HFF-Myc (cell line): ENCODE results near the gene TSPAN6.

Experiments
- DNase-seq: peaks from one replicate; pipeline ENCODE4 v3.0.0-alpha.2; 2011; ENCODE audit warnings: low read depth; ENCODE audit errors: extremely low read depth
- H3K4me3 ChIP-seq: replicated peaks from 2 replicates; pipeline ENCODE4 v1.5.1; 2011; ENCODE audit warnings: low read depth, mild to moderate bottlenecking, control low read depth, low read length
- TF ChIP-seq, protein P1 (sequence below): IDR thresholded peaks from 2 replicates; pipeline ENCODE4 v1.5.1; 2012; ENCODE audit warnings: mild to moderate bottlenecking, low read depth, low read length, control low read depth; ENCODE audit errors: missing control alignments

Gene TSPAN6, protein sequence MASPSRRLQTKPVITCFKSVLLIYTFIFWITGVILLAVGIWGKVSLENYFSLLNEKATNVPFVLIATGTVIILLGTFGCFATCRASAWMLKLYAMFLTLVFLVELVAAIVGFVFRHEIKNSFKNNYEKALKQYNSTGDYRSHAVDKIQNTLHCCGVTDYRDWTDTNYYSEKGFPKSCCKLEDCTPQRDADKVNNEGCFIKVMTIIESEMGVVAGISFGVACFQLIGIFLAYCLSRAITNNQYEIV

DNA sequence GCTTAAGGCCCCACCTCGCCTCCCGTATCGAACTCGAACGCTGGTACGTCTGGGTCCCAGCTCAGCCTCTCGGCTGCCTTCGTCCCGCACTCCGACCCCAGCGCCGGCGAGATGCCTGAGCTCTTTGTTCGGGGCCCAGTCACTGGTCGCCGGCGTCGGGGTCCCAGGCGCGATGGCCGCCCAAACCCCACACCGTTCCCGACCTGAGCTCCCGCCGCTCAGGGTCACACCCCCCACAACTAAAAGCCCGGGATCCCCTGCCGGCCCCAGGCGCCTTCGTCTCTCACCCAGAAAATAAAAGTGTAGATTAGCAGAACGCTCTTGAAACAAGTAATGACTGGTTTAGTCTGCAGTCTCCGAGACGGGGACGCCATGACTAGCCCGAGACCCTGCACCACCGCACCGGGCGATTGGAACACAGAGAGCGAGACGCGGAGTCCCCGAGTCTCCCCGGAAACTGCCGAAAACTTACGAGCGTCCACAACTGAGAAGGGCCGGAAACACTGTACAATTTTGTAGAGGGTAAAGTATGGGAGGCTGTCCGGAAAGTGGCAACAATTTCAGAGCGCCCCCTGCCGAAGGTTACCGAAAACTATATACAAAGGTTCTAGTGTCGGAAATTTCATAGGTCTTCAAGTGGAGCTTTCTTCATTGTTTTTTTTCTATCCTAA lies at the start of gene TSPAN6:
TSS of gene TSPAN6 (minus strand) at position 486 of the 671 bp plus-strand sequence. CDS start at position 374, 112 bp downstream.
- peak within 1 kb of the TSS; percentile 62 for H3K4me3 ChIP-seq

GRCh38 chrX:100685997-100686305 lies 49.3 kb upstream of the TSPAN6 start:
- no peak for DNase-seq
- H3K4me3 ChIP-seq = no peak overlapping the region
- TF ChIP-seq, protein P1, sequence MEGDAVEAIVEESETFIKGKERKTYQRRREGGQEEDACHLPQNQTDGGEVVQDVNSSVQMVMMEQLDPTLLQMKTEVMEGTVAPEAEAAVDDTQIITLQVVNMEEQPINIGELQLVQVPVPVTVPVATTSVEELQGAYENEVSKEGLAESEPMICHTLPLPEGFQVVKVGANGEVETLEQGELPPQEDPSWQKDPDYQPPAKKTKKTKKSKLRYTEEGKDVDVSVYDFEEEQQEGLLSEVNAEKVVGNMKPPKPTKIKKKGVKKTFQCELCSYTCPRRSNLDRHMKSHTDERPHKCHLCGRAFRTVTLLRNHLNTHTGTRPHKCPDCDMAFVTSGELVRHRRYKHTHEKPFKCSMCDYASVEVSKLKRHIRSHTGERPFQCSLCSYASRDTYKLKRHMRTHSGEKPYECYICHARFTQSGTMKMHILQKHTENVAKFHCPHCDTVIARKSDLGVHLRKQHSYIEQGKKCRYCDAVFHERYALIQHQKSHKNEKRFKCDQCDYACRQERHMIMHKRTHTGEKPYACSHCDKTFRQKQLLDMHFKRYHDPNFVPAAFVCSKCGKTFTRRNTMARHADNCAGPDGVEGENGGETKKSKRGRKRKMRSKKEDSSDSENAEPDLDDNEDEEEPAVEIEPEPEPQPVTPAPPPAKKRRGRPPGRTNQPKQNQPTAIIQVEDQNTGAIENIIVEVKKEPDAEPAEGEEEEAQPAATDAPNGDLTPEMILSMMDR = no peak

More for the DNA sequence above, at the start of gene TSPAN6:
- TF ChIP-seq, protein P1 = peak; percentile 50
- peak; percentile 78 for DNase-seq

GRCh38 chrX:100685284-100685996 lies 48.8 kb upstream of the TSPAN6 start:
- TF ChIP-seq, protein P1 = peak; percentile 65
- no peak overlapping the region for H3K4me3 ChIP-seq
- DNase-seq = peak; percentile 50

DNA sequence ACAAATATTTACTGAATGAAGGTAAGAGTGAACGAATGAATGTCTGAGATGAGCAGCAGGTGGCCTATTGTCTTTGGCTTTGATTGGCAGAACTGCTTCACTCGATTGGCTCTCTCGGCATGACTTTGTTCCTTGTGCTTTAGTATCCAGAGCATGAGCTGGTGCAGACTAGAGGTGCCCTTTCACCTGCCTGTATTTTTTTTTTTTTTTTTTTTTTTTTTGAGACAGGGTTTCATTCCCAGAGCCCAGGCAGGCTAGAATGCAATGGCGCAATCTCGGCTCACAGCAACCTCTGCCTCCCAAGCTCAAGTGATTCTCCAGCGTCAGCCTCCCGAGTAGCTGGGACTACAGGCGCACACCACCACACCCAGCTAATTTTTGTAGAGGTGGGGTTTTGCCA lies 46.3 kb upstream of the TSPAN6 start:
- DNase-seq = no peak
- TF ChIP-seq, protein P1 = no peak

GRCh38 chrX:100681599-100681998 lies 45.0 kb upstream of the TSPAN6 start:
- TF ChIP-seq, protein P1 = no peak
- no peak for DNase-seq

More for the DNA sequence above, 46.3 kb upstream of the TSPAN6 start:
- no peak overlapping the region for H3K4me3 ChIP-seq

DNA sequence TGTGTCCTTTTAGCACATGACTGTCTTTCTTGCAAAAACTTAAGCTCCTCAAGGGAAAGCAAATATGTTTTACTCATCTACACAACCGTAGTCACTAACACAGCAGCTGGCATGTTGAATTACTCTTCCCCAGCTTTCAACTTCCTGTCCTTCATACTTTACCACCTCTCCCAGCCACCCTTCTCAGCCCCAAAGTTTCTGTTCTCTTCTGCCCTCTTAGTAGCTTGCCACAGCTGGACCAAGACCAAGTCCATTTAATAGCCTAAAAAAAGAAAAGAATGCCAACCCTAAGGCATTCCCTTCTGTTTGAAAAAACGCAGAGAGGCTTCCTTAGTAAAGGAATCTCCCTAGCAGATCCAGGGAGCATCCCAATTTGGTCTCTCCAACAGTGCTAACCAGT lies 44.1 kb upstream of the TSPAN6 start:
- H3K4me3 ChIP-seq = no peak overlapping the region
- DNase-seq = no peak
- TF ChIP-seq, protein P1 = no peak

More at GRCh38 chrX:100681599-100681998, 45.0 kb upstream of the TSPAN6 start:
- H3K4me3 ChIP-seq = no peak overlapping the region
